Esophagus muscularis mucosa (tissue), 4 donors: ENCODE data around the gene SIK1. TPM values are rescaled to one million over a fixed set of nuclear protein-coding genes. Genes with fewer than 3 reads are reported as not detected.
"Not testable (repeated sequence)": the region's sequence is repeated elsewhere in the genome, so short reads cannot be mapped to it uniquely, and the experiment has no call there.

ENCODE experiments used
- DNase-seq: peaks from one replicate; pipeline ENCODE4 v3.0.0-alpha.2; 2017; ENCODE audit errors: extremely low spot score
- H3K27ac ChIP-seq, 4 donors: fragments of 200-600 bp; sonication (generic); replicated peaks in 1 of 4; 1 replicate in 3 of 4; 2 replicates in 1 of 4; pipeline ENCODE4 v1.5.1; 2016 to 2019; ENCODE audit warnings: mild to moderate bottlenecking in 1 of 4
- H3K27me3 ChIP-seq, 4 donors: fragments of 200-600 bp; sonication (generic); one replicate each; pipeline versions ENCODE4 v1.5.1 to v1.6.0; 2016 to 2019
- H3K36me3 ChIP-seq, 4 donors: fragments of 200-600 bp; sonication (generic); one replicate each; pipeline ENCODE4 v1.5.1; 2016 to 2019
- H3K4me1 ChIP-seq, 4 donors: fragments of 200-600 bp; sonication (generic); one replicate each; pipeline ENCODE4 v1.5.1; 2016 to 2019
- H3K4me3 ChIP-seq, 4 donors: fragments of 200-600 bp; sonication (generic); 1 replicate in 2 of 4; 2 replicates in 2 of 4; pipeline ENCODE4 v1.5.1; 2016 to 2019; ENCODE audit warnings: mild to moderate bottlenecking in 4 of 4, moderate library complexity in 1 of 4
- H3K9me3 ChIP-seq, 4 donors: fragments of 200-600 bp; sonication (generic); 1 replicate in 3 of 4; 2 replicates in 1 of 4; pipeline ENCODE4 v1.5.1; 2016 to 2019
- WGBS: methylation state at CpG from one replicate; pipeline ENCODE4 v1.1.5; 2018; 5-methylcytosine and 5-hydroxymethylcytosine counted together
- intact Hi-C: fragments of 100-400 bp; cut with DNase I; formaldehyde crosslinking; loops from one replicate; pipeline ENCODE4 v1.15.1; 2023
- total RNA-seq, 4 donors: library from RNA; depleted of rRNA; stranded (reverse); fragments of >200 nt; gene quantifications; one replicate each; pipeline versions ENCODE4 v1.1.0 to v1.2.1, GENCODE V29; 2016

Gene SIK1
- total RNA-seq, 4 donors from 2014 or later, result 3.2 to 11.5 (median 4.3) TPM

DNA sequence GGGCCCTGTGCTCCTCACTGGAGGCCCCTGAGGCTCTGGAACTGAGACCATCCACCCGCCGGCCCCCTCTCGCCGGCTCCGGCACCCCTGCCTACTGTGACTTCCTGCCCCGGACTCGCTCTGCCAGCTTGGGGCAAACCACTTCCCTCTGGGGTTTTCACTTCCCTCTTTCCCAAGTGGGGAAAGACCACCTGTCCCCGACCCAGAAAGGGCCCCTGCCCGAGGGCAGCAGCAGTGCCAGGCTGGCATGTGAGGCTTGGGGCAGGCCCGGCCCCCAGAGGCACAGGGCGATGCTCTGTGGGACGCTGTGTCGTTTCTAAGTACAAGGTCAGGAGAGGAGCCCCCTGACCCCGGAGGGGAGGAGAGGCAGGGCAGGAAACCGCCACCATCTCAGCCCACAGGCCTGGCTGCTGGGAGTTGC, 27.3 kb downstream of the SIK1 start:
- H3K9me3 ChIP-seq, H3K4me3 ChIP-seq, DNase-seq, H3K27ac ChIP-seq, intact Hi-C loops, H3K27me3 ChIP-seq, H3K4me1 ChIP-seq, H3K36me3 ChIP-seq: not testable (repeated sequence)
- no CpG with 5 or more reads among the region's 15 CpGs for WGBS

DNA sequence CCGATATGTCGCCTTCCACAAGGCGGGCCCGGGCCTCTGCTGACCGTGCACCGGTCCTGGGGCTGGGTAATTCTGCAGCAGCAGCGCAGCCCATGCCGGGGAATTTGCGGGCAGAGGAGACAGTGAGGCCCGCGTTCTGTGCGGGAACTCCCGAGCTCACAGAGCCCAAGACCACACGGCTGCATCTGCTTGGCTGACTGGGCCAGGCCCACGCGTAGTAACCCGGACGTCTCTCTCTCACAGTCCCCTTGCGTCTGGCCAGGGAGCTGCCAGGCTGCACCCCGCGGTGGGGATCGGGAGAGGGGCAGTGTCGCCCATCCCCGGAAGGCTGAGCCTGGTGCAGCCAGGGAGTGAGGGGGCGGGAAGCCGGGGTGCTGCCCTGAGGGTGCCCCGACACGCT, 27.8 kb downstream of the SIK1 start:
- intact Hi-C loops, H3K27me3 ChIP-seq, H3K4me1 ChIP-seq, H3K9me3 ChIP-seq, H3K27ac ChIP-seq, H3K4me3 ChIP-seq, DNase-seq, H3K36me3 ChIP-seq: not testable (repeated sequence)
- no CpG with 5 or more reads among the region's 28 CpGs for WGBS

DNA sequence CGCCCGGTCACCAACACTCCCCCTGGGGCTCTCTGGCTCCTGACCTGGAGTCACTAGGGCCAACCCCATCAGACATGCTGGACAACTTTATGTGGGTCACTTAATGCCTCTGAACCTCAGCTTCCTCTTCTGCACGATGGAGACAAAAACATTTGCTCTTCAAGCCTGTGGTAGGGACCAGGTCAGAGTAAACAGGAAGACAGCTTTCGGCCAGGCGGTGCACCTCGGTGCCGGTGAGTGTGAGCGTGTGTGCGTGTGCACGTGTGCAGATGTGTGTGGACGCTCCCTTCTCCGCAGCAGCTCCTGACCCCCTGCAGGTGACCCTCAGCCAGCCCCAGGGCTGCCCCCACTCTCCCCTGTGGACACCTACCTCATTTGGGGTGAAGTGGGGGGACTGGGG, 28.4 kb downstream of the SIK1 start:
- WGBS, result no CpG with 5 or more reads among the region's 12 CpGs
- H3K27ac ChIP-seq, DNase-seq, H3K27me3 ChIP-seq, H3K4me3 ChIP-seq, H3K4me1 ChIP-seq, H3K36me3 ChIP-seq, intact Hi-C loops, H3K9me3 ChIP-seq: not testable (repeated sequence)

DNA sequence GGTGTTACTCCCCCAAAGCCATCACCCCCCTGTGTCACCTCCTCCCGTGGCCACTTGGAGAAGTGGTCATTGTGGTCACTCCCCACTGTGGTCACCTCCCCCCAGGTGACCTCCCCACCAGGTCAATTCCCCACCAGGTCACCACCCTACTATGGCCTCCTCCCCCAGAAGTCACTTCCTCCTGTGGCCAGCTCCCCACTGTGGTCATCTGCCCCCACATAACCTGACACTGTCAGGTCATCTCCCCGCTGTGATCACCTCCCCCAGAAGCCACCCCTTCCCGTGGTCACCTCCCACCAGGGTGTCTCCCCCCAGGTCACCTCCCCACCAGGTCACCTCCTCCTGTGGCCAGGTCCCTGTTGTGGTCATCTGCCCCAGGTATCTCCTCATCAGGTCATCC, 28.9 kb downstream of the SIK1 start:
- DNase-seq, H3K36me3 ChIP-seq, H3K9me3 ChIP-seq, H3K4me3 ChIP-seq, H3K27me3 ChIP-seq, intact Hi-C loops, H3K4me1 ChIP-seq, H3K27ac ChIP-seq: not testable (repeated sequence)
- WGBS, result no CpG with 5 or more reads among the region's 3 CpGs

DNA sequence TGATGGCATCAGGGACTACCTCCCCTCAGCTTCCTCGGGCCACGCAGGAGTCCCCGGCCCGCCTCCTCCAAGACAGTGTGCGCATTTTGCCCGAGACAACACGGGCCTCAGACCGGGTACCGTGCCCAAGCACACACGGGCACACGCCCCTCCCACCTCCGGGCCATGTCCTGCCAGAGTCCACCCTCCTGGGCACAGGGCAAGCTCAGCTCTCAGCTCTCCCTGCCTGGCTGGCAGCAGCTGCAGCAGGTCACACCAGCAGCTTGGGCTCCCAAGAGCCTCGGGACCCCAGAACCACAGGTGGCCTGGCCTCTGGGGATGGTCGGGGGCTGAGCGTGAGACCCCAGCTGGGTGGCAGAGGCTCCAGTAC, 29.5 kb downstream of the SIK1 start:
- H3K27ac ChIP-seq, H3K9me3 ChIP-seq, H3K27me3 ChIP-seq, H3K4me3 ChIP-seq, H3K4me1 ChIP-seq, H3K36me3 ChIP-seq, DNase-seq, intact Hi-C loops: not testable (repeated sequence)
- WGBS, result no CpG with 5 or more reads among the region's 15 CpGs

DNA sequence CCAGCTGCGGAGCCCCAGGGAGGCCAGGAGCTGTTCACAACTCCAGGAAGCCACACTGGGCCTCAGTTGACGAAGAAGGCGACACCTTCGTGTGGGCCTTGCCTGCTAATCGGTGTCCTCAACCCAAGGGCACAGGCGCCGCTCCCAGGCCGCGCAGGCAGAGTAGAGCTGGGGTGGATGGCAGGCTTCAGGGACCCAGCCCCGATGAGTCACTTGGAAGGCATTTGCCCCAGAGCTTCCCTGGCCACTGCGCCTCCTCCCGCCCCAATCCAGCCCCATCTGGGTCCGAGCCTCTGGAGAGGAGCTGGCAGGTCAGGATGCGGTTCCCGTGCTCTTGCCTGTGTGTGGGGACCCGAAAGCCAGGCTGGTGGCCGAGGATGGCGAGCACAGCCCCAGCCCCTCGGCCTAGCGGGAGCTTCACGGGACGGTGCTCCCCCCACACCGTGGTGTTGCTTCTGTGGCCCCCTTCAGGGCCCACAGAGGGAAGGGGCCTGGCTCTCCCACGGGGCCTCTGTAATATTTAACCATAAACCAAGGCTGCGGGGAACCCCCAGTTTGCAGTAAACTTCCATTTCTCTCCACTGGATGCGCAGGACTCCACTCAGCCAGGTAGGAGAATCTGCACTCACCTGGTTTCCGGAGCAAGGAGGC, 30.0 kb downstream of the SIK1 start:
- H3K27me3 ChIP-seq, H3K4me1 ChIP-seq, H3K9me3 ChIP-seq, H3K27ac ChIP-seq, H3K36me3 ChIP-seq, DNase-seq, H3K4me3 ChIP-seq, intact Hi-C loops: not testable (repeated sequence)
- WGBS, result no CpG with 5 or more reads among the region's 27 CpGs

DNA sequence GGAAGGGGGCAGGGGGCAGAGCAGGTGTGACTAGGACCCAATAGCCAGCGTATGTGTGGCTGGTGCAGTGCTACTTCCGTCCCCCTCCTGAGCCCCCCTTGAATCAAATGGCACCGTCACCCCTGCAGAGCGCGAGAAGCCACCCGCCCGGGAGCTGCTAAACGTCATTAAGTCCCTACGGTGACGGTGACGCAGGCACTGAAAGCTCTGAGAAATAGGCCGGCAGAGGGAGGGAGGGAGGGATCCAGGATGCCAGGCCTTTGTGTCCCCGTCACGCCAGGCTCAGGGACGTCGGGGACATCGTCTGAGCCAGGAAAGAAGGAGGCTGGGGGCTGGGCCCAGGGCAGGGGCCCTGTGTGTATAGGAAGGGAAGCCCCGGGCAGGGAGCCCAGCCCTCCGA, 43.6 kb downstream of the SIK1 start:
- H3K9me3 ChIP-seq, DNase-seq, H3K4me3 ChIP-seq, intact Hi-C loops, H3K4me1 ChIP-seq, H3K36me3 ChIP-seq, H3K27ac ChIP-seq, H3K27me3 ChIP-seq: not testable (repeated sequence)
- WGBS, result no CpG with 5 or more reads among the region's 19 CpGs

DNA sequence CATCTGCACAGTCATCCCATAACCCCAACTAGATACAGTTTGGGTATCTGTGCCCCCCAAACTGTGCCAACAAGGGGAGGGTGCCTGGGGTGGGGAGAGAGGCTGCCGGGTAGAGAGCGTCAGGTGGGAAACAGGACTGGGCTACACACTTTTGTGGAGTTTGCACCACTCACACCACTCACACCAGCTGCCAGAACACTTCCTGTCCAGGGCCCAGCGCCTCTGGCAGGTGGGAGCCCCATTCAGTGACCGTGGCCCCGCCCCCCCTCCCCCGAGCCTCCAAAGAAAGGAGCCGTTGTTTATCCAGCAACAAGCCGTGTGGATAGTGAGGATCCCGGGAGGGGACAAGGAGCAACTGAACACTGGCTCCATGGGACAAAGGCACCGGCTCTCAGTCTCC, 44.0 kb downstream of the SIK1 start:
- H3K27ac ChIP-seq, intact Hi-C loops, H3K9me3 ChIP-seq, H3K4me1 ChIP-seq, DNase-seq, H3K27me3 ChIP-seq, H3K36me3 ChIP-seq, H3K4me3 ChIP-seq: not testable (repeated sequence)
- WGBS, result no CpG with 5 or more reads among the region's 10 CpGs

DNA sequence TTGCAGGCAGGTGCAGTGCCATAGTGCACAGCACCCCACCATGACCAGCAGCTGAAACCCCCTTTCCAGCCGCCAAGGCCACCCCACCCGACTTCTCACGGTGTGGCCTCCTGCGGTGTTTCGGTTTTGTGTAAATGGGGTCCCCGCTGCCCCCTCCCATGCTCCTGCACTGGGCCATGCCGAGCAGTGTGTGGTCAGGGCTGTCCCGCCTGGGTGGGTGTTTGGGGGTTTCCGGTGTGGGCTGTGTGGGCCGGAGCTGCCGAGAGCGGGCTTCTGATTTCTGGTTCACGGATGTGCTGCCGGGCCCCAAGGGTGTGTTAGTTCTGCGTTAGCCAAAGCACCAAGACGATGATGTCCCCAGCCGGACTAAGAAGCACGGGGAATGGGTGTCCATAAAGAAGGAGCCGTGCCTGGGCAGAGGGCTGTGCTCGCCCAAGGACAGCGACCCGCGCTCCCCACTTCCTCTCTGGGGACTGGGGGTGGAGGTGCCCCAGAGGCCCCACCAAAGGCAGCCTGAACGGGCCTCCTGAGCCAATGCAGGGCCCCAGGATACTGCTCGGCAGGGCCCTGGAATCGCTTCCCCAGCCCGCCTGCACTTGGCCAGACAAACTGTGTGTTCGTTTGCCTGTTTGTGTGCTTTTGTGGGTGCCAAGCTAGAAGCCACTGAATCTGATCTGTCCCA, 45.9 kb downstream of the SIK1 start:
- H3K9me3 ChIP-seq, H3K36me3 ChIP-seq, H3K4me1 ChIP-seq, H3K4me3 ChIP-seq, H3K27me3 ChIP-seq, DNase-seq, intact Hi-C loops, H3K27ac ChIP-seq: not testable (repeated sequence)
- WGBS, result no CpG with 5 or more reads among the region's 28 CpGs

DNA sequence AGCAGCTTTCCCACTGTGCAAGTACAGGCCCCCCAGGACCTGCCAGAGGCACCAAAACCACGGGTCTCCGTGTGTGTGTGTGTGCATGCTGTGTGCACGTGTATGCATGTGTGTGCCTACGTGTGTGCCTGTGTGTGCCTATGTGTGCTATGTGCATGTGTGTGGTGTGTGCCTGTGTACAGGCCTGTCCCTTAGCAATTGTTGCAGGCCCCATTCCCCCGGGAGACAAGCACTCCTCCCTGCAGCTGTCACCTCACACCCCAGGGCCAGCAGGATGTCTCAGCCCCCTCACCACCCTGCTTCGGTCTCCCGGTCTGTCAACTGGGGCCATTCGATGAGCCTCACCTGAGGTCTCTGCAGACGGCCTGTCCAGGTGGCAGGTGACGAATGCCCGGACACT, 46.6 kb downstream of the SIK1 start:
- no CpG with 5 or more reads among the region's 11 CpGs for WGBS
- H3K4me3 ChIP-seq, H3K36me3 ChIP-seq, H3K27ac ChIP-seq, H3K9me3 ChIP-seq, intact Hi-C loops, H3K4me1 ChIP-seq, DNase-seq, H3K27me3 ChIP-seq: not testable (repeated sequence)

DNA sequence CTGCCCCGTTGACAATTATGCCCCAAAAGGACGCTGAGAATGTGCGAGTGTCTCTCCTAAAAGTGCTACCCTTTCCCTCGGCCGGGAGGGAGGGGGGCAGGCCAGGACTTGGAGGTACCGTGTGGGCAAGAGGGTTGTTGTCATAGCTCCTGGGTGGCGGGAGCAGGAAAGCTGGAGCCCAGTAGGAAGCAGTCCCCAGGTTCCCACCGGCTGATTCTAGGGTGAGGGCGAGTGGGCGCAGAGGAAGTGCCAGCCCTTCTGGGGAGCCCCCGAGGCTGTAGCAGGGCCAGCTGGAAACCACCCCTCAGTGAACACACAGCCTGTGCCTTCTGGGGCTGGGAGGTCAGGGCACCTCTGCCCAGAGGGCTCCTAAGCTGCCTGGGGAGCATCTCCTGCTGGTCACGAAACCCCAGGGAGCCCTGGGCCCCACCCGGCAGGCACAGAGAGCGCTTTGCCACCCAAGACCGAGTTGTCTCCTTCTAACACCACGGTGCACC, 47.3 kb downstream of the SIK1 start:
- DNase-seq, H3K9me3 ChIP-seq, H3K36me3 ChIP-seq, H3K4me3 ChIP-seq, intact Hi-C loops, H3K4me1 ChIP-seq, H3K27ac ChIP-seq, H3K27me3 ChIP-seq: not testable (repeated sequence)
- no CpG with 5 or more reads among the region's 16 CpGs for WGBS
